Diencephalon (tissue), 1 donor: ENCODE data around the gene TMTC4. TPM values are rescaled to one million over a fixed set of nuclear protein-coding genes. Genes with fewer than 3 reads are reported as not detected.

Experiments used
- total RNA-seq: library from RNA; depleted of rRNA; stranded (reverse); fragments of >200 nt; gene quantifications from one replicate; pipeline ENCODE4 v1.2.3, GENCODE V29; 2014

The TMTC4 gene
- 76.4 TPM for total RNA-seq

GRCh38 chr13:100674572-100674871, at the start of gene TMTC4:
TSS of gene TMTC4 (minus strand) at chr13:100674795. CDS start at chr13:100670362, 4,433 bp downstream.

GRCh38 chr13:100588331-100589177, 86.0 kb downstream of the TMTC4 start, which contains the start of gene GGACT:
TSS of gene GGACT (minus strand) at chr13:100588789. CDS start at chr13:100532591, 56,198 bp downstream.

Other genes starting within 250 kb of the TMTC4 start
- 4.4 TPM for gene GGACT, start 86.0 kb downstream of the TMTC4 start, total RNA-seq